ENCODE data around the gene RAD51B. TPM values are rescaled to one million over a fixed set of nuclear protein-coding genes. Genes with fewer than 3 reads are reported as not detected.
A peak's percentile ranks its signal among the peaks of the same experiment; 100 is the strongest.
"Not testable (repeated sequence)": the region's sequence is repeated elsewhere in the genome, so short reads cannot be mapped to it uniquely, and the experiment has no call there.

RAD51B gene
- total and polyA plus RNA-seq, 4 donors = 2.8 to 39.6 (median 13.3) TPM; not detected in 1

DNA sequence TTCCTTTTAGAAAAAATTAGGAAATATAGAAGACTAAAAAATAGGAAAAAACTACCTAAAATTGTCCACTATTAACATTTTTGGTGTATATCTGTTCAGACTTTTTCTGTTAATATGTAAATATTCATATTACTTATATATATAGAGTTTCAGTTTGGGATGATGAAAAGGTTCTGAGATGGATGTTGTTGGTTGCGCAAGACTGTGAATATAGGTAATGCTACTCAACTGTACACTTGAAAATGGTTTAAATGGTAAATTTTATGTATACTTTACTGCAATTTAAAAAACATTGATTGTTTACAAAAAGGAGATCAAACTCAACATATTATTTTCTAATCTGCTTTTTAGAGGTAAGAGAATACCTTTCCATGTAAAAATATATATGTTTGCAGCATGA is 200.9 kb downstream of the RAD51B start:
- Histone ChIP-seq H3K4me3 (ENCODE audit: low read length in 2 of 2) (no peak overlapping the region), H3K27me3 (ENCODE audit: control insufficient read depth in 1 of 2, insufficient read depth in 2 of 2, low read length in 1 of 2) (no peaks in the 10 kb centered on the region), H3K4me1 (ENCODE audit: control insufficient read depth in 1 of 2, insufficient read depth in 2 of 2, low read length in 2 of 2) (peaks cover 0 to 2% of the 10 kb centered on the region in 2 donors), H3K9me3 (ENCODE audit: control insufficient read depth, low read length) (no peaks in the 10 kb centered on the region), H3K27ac (ENCODE audit: low read depth in 1 of 2, low read length in 2 of 2) (no peak overlapping the region), H3K36me3 (ENCODE audit: control insufficient read depth in 1 of 2, insufficient read depth in 2 of 2, low read length in 1 of 2) (no peaks in the 10 kb centered on the region)
- ATAC-seq (ENCODE audit: low FRiP score) (no peak), DNase-seq (no peak)
- intact Hi-C loops (cut with DNase I) = no loop called here
- WGBS, 2 donors = 97 to 98% methylated on average over 1 of the region's 1 CpG

DNA sequence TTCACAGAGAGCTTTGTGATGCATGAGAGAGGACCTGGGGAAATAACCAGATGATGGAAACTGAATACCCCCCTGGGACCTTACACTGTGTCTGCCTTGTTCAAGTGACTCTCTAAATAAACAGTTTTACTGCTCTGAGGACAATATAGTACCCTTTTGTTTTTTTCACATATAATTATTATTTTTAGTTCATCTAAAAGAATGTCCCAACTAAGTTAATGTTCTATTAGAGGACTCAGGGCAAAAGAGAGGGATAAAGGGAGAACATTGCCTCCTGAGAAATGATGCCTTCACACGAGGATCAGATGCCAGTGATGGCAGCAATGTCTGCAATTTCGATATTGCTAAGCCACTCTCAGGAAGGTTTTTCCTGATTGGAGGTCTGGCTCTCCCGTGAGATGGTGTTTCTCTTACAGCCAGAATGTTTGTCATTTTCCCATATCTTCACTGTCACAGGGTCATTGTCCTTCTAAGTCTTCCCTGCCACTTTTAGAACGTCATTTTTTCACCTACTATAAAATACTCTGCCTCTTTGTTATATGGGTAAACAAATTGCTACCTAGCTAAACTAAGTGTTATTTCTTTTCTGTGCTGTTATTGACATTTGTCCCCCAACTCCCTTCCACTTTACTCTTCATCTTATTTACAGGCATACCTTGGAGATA is 201.6 kb downstream of the RAD51B start:
- WGBS, 2 donors = 47 to 50% methylated on average over 4 of the region's 4 CpGs
- Histone ChIP-seq H3K9me3 (ENCODE audit: control insufficient read depth, low read length) (no peaks in the 10 kb centered on the region), H3K27ac (ENCODE audit: low read depth in 1 of 2, low read length in 2 of 2) (no peak overlapping the region), H3K36me3 (ENCODE audit: control insufficient read depth in 1 of 2, insufficient read depth in 2 of 2, low read length in 1 of 2) (no peaks in the 10 kb centered on the region), H3K4me1 (ENCODE audit: control insufficient read depth in 1 of 2, insufficient read depth in 2 of 2, low read length in 2 of 2) (peaks cover 0 to under 1% of the 10 kb centered on the region in 2 donors), H3K4me3 (ENCODE audit: low read length in 2 of 2) (no peak overlapping the region), H3K27me3 (ENCODE audit: control insufficient read depth in 1 of 2, insufficient read depth in 2 of 2, low read length in 1 of 2) (no peaks in the 10 kb centered on the region)
- no peak for DNase-seq
- no peak for ATAC-seq (ENCODE audit: low FRiP score)
- intact Hi-C loops (cut with DNase I) = no loop called here

GRCh38 chr14:68027276-68027675 is 207.7 kb downstream of the RAD51B start:
- Histone ChIP-seq H3K4me3 (ENCODE audit: low read length in 2 of 2) (no peak overlapping the region), H3K4me1 (ENCODE audit: control insufficient read depth in 1 of 2, insufficient read depth in 2 of 2, low read length in 2 of 2) (no peaks in the 10 kb centered on the region), H3K9me3 (ENCODE audit: control insufficient read depth, low read length) (no peaks in the 10 kb centered on the region), H3K27me3 (ENCODE audit: control insufficient read depth in 1 of 2, insufficient read depth in 2 of 2, low read length in 1 of 2) (no peaks in the 10 kb centered on the region), H3K27ac (ENCODE audit: low read depth in 1 of 2, low read length in 2 of 2) (no peak overlapping the region), H3K36me3 (ENCODE audit: control insufficient read depth in 1 of 2, insufficient read depth in 2 of 2, low read length in 1 of 2) (no peaks in the 10 kb centered on the region)
- ATAC-seq (ENCODE audit: low FRiP score) (no peak), DNase-seq (no peak)
- 89 to 92% methylated on average over 5 of the region's 5 CpGs for WGBS, 2 donors
- intact Hi-C loops (cut with DNase I) = no loop called here

DNA sequence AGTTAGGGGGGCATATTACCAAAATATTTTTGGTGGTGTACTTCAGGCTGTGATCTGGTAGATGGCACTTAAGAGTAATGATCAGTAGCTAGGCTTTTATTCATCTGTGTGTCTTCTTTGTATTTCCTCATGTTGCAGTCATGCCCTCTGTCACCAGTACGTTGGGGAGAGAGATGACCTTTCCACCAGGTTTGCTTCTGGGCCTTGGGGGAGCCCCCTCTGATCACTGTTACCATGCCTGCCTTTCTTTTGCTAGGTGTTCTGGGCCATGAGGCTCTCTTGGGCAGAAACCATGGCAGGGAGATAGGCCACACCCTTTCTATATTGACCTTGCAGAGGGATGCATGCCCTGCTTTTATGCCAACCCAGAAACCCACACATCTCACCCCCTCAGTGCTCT is 208.5 kb downstream of the RAD51B start:
- ATAC-seq (ENCODE audit: low FRiP score) = no peak

GRCh38 chr14:68031011-68031410 is 211.4 kb downstream of the RAD51B start:
- H3K4me3 ChIP-seq (ENCODE audit: low read length in 2 of 2); ATAC-seq (ENCODE audit: low FRiP score); H3K27ac ChIP-seq (ENCODE audit: low read depth in 1 of 2, low read length in 2 of 2); intact Hi-C loops (cut with DNase I); DNase-seq; H3K36me3 ChIP-seq (ENCODE audit: control insufficient read depth in 1 of 2, insufficient read depth in 2 of 2, low read length in 1 of 2); H3K4me1 ChIP-seq (ENCODE audit: control insufficient read depth in 1 of 2, insufficient read depth in 2 of 2, low read length in 2 of 2); H3K27me3 ChIP-seq (ENCODE audit: control insufficient read depth in 1 of 2, insufficient read depth in 2 of 2, low read length in 1 of 2); H3K9me3 ChIP-seq (ENCODE audit: control insufficient read depth, low read length): not testable (repeated sequence)
- 100% methylated on average over 1 of the region's 1 CpG for whole genome bisulfite sequencing, 2 donors

More for the DNA sequence above, 208.5 kb downstream of the RAD51B start:
- Histone ChIP-seq H3K4me1 (ENCODE audit: control insufficient read depth in 1 of 2, insufficient read depth in 2 of 2, low read length in 2 of 2) (no peaks in the 10 kb centered on the region), H3K27ac (ENCODE audit: low read depth in 1 of 2, low read length in 2 of 2) (no peak overlapping the region), H3K36me3 (ENCODE audit: control insufficient read depth in 1 of 2, insufficient read depth in 2 of 2, low read length in 1 of 2) (no peaks in the 10 kb centered on the region), H3K4me3 (ENCODE audit: low read length in 2 of 2) (no peak overlapping the region), H3K9me3 (ENCODE audit: control insufficient read depth, low read length) (no peaks in the 10 kb centered on the region), H3K27me3 (ENCODE audit: control insufficient read depth in 1 of 2, insufficient read depth in 2 of 2, low read length in 1 of 2) (no peaks in the 10 kb centered on the region)
- intact Hi-C loops (cut with DNase I) = no loop called here
- WGBS, 2 donors = 82 to 97% methylated on average over 1 of the region's 1 CpG
- no peak for DNase-seq

- Histone ChIP-seq H3K4me1 (ENCODE audit: control insufficient read depth in 1 of 2, insufficient read depth in 2 of 2, low read length in 2 of 2) (no peaks in the 10 kb centered on the region), H3K27ac (ENCODE audit: low read depth in 1 of 2, low read length in 2 of 2) (no peak overlapping the region), H3K4me3 (ENCODE audit: low read length in 2 of 2) (no peak overlapping the region), H3K36me3 (ENCODE audit: control insufficient read depth in 1 of 2, insufficient read depth in 2 of 2, low read length in 1 of 2) (no peaks in the 10 kb centered on the region), H3K27me3 (ENCODE audit: control insufficient read depth in 1 of 2, insufficient read depth in 2 of 2, low read length in 1 of 2) (no peaks in the 10 kb centered on the region), H3K9me3 (ENCODE audit: control insufficient read depth, low read length) (no peaks in the 10 kb centered on the region)
- DNase-seq (no peak), ATAC-seq (ENCODE audit: low FRiP score) (no peak)
- WGBS, 2 donors = 63 to 66% methylated on average over 1 of the region's 1 CpG
- intact Hi-C loops (cut with DNase I) = no loop called here
These were observed 212.6 kb downstream of the RAD51B start for GRCh38 chr14:68032154-68032553.

GRCh38 chr14:68033336-68033932 is 213.9 kb downstream of the RAD51B start:
- no peak overlapping the region for H3K27ac ChIP-seq (ENCODE audit: low read depth in 1 of 2, low read length in 2 of 2)
- H3K4me1 ChIP-seq (ENCODE audit: control insufficient read depth in 1 of 2, insufficient read depth in 2 of 2, low read length in 2 of 2) = no peaks in the 10 kb centered on the region
- no peaks in the 10 kb centered on the region for H3K36me3 ChIP-seq (ENCODE audit: control insufficient read depth in 1 of 2, insufficient read depth in 2 of 2, low read length in 1 of 2)
- H3K4me3 ChIP-seq (ENCODE audit: low read length in 2 of 2) = no peak overlapping the region
- H3K27me3 ChIP-seq (ENCODE audit: control insufficient read depth in 1 of 2, insufficient read depth in 2 of 2, low read length in 1 of 2) = no peaks in the 10 kb centered on the region
- H3K9me3 ChIP-seq (ENCODE audit: control insufficient read depth, low read length) = no peaks in the 10 kb centered on the region
- WGBS, 2 donors = 40 to 66% methylated on average over 2 of the region's 2 CpGs
- no peak for DNase-seq
- no peak for ATAC-seq (ENCODE audit: low FRiP score)
- intact Hi-C loops (cut with DNase I) = no loop called here

- DNase-seq (no peak), ATAC-seq (ENCODE audit: low FRiP score) (no peak)
- Histone ChIP-seq H3K27ac (ENCODE audit: low read depth in 1 of 2, low read length in 2 of 2) (no peak overlapping the region), H3K9me3 (ENCODE audit: control insufficient read depth, low read length) (no peaks in the 10 kb centered on the region), H3K4me1 (ENCODE audit: control insufficient read depth in 1 of 2, insufficient read depth in 2 of 2, low read length in 2 of 2) (no peaks in the 10 kb centered on the region), H3K4me3 (ENCODE audit: low read length in 2 of 2) (no peak overlapping the region), H3K36me3 (ENCODE audit: control insufficient read depth in 1 of 2, insufficient read depth in 2 of 2, low read length in 1 of 2) (no peaks in the 10 kb centered on the region), H3K27me3 (ENCODE audit: control insufficient read depth in 1 of 2, insufficient read depth in 2 of 2, low read length in 1 of 2) (no peaks in the 10 kb centered on the region)
- WGBS, 2 donors = 83 to 87% methylated on average over 2 of the region's 2 CpGs
- intact Hi-C loops (cut with DNase I) = loop anchor here in 1 of 2 donors (5.0 kb wide), 1 partner anchor 38 kb away; no protein-coding TSS in a partner anchor
These were observed 215.3 kb downstream of the RAD51B start for GRCh38 chr14:68034896-68035295.

DNA sequence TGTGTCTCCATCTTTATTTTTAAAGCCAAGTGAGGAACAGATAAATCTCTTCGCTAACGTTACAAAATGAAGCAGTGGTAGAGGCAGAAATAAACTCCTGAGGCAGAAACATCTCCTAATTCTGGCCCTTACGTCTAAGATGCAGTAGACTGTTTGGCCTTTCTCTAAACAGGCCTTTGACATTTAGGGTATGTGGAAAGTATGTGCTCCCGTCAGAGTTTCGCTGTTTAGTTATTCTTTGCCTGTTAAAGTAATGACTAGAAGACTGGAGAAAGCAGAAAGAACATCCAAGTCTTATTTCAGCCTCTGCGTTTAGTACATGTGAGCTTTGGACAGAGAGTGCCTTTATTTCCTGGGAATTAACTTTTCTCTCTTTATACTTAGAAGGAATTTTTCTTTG is 216.6 kb downstream of the RAD51B start:
- Histone ChIP-seq H3K27me3 (ENCODE audit: control insufficient read depth in 1 of 2, insufficient read depth in 2 of 2, low read length in 1 of 2) (no peaks in the 10 kb centered on the region), H3K4me1 (ENCODE audit: control insufficient read depth in 1 of 2, insufficient read depth in 2 of 2, low read length in 2 of 2) (no peaks in the 10 kb centered on the region), H3K36me3 (ENCODE audit: control insufficient read depth in 1 of 2, insufficient read depth in 2 of 2, low read length in 1 of 2) (no peaks in the 10 kb centered on the region), H3K27ac (ENCODE audit: low read depth in 1 of 2, low read length in 2 of 2) (no peak overlapping the region), H3K9me3 (ENCODE audit: control insufficient read depth, low read length) (no peaks in the 10 kb centered on the region), H3K4me3 (ENCODE audit: low read length in 2 of 2) (no peak overlapping the region)
- no peak for DNase-seq
- ATAC-seq (ENCODE audit: low FRiP score) = peak; percentile 44
- intact Hi-C loops (cut with DNase I) = loop anchor here in 1 of 2 donors (5.0 kb wide), 1 partner anchor 39 kb away; no protein-coding TSS in a partner anchor
- 26 to 33% methylated on average over 6 of the region's 6 CpGs for WGBS, 2 donors

Measured in aorta (tissue), 5 donors.